Measurements from ENCODE around the gene PIGU. TPM values are rescaled to one million over a fixed set of nuclear protein-coding genes. Genes with fewer than 3 reads are reported as not detected.

The PIGU gene
- total and polyA plus RNA-seq, 2 donors (not counting 1 experiment from before 2014, with no cell fraction given) = 12.0 to 19.3 TPM

GRCh38 chr20:34515484-34516246, 161.2 kb downstream of the PIGU start:
- peak overlapping the region; percentile 83 for H3K4me2 ChIP-seq (replicated peaks; ENCODE audit: low read depth, low read length, poor library complexity, severe bottlenecking)
- Mint-ChIP-seq H3K27me3 (no peaks in the 10 kb centered on the region), H3K4me1 (peaks cover 47% of the 10 kb centered on the region), H3K9me3 (ENCODE audit: insufficient read depth) (no peaks in the 10 kb centered on the region), H3K27ac (peak overlapping the region; percentile 97), H3K4me3 (peak overlapping the region; percentile 97)
- no peak for TF ChIP-seq EZH2 (IDR thresholded peaks at IDR 0.05; ENCODE audit: borderline replicate concordance, insufficient read depth, low read depth, low read length, poor library complexity, severe bottlenecking)
- TF ChIP-seq CTCF (IDR thresholded peaks at IDR 0.05) = no peak
- H3K9ac ChIP-seq (ENCODE audit: low read length) = peak overlapping the region; percentile 94
- 4% methylated on average over 34 of the region's 36 CpGs for WGBS (ENCODE audit: insufficient coverage)
- ChIA-PET POLR2A (interaction anchor here (0.6 to 0.9 kb wide), 2 partner anchors 152 to 161 kb away, joined by 4 to 8 read pairs; partner anchors contain the start of genes ITCH and PIGU), CTCF (interaction anchor here (0.7 to 5.3 kb wide), 13 partner anchors 12 to 254 kb away, joined by 3 to 38 read pairs (median 5); partner anchors contain the start of genes AHCY, ITCH and MAP1LC3A)
- no peaks in the 10 kb centered on the region for H3K27me3 ChIP-seq (replicated peaks in 1 of 4; ENCODE audit: control extremely low read depth in 1 of 4, control insufficient read depth in 3 of 4, insufficient read depth in 4 of 4, low read length in 3 of 4)
- peak overlapping the region; percentile 31 to 85 for H3K27ac ChIP-seq (ENCODE audit: low read length in 2 of 2)
- H3K4me3 ChIP-seq (ENCODE audit: control extremely low read depth in 1 of 5, extremely low read depth in 1 of 5, insufficient read depth in 1 of 5, low read depth in 2 of 5, low read length in 4 of 5) = peak overlapping the region; percentile 66 to 99 (median 95)
- H3K9me3 ChIP-seq (ENCODE audit: control extremely low read depth in 1 of 3, control insufficient read depth in 2 of 3, insufficient read depth in 1 of 3, low read length in 2 of 3) = no peaks in the 10 kb centered on the region
- peak overlapping the region; percentile 90 for H2AFZ ChIP-seq (ENCODE audit: insufficient read depth, low read depth, low read length, poor library complexity, severe bottlenecking)
- H4K20me1 ChIP-seq (ENCODE audit: control insufficient read depth, insufficient read depth, low read length, poor library complexity, severe bottlenecking) = peaks cover 20% of the 10 kb centered on the region
- DNase-seq (peak; percentile 81), ATAC-seq (ENCODE audit: low read depth) (peak; percentile 67)
- H3K4me1 ChIP-seq (ENCODE audit: control insufficient read depth in 2 of 2, insufficient read depth in 2 of 2, low read length in 2 of 2) = peaks cover 5 to 10% of the 10 kb centered on the region in 2 donors
- peaks cover 3 to 7% of the 10 kb centered on the region in 2 experiments for H3K36me3 ChIP-seq (replicated peaks in 1 of 2; ENCODE audit: control extremely low read depth in 1 of 2, control insufficient read depth in 1 of 2, extremely low read depth in 1 of 2, insufficient read depth in 2 of 2, low read length in 1 of 2)
- intact Hi-C loops (cut with micrococcal nuclease) = loop anchor here (1.0 to 5.0 kb wide), 8 partner anchors 43 to 523 kb away; partner anchors contain the start of genes AHCY, EIF2S2, ITCH and MAP1LC3A
- peaks cover 49% of the 10 kb centered on the region for H3K79me2 ChIP-seq (ENCODE audit: control insufficient read depth, insufficient read depth, low read length)
